ENCODE measurements around the gene LAMC3.

The LAMC3 gene

GRCh38 chr9:131008909-131009618, at the start of gene LAMC3:
Gene LAMC3 (plus strand): TSS chr9:131009174. CDS start chr9:131009215, 41 bp downstream.
- no peak for TF ChIP-seq ZNF274 (IDR thresholded peaks at IDR 0.05; ENCODE audit: low read depth, low read length)
- no peak within 1 kb of the TSS for H3K4me3 ChIP-seq (ENCODE audit: low read length)

DNA sequence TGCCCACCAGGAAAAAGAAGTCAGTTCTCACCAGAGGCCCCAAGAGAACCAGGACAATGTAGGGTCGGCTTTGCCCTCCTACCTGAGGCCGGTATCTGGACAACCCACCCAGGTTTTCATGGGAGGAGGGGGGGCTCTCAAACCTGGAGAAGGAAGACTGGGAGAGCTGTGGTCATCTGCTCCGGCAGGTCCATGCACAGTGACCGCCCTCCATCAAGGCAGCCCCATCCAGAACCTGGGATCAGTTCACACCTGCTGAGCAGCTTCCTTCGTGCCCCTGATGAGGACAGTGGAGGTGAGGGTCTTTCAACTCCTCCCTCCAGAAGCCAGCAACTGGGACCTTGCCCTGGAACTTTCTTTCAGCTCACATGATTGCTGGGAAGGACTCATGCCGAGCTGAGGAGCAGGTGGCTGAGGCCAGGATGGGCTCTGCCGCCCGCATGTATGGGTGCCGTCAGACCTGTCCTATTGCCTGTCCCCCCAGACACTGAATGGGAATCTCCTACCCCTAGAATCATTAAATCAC, 49.1 kb upstream of the LAMC3 start:
- H3K4me3 ChIP-seq (ENCODE audit: low read length) = no peak overlapping the region
- TF ChIP-seq ZNF274 (IDR thresholded peaks at IDR 0.05; ENCODE audit: low read depth, low read length) = no peak

GRCh38 chr9:130960522-130961378, 48.2 kb upstream of the LAMC3 start:
- H3K4me3 ChIP-seq (ENCODE audit: low read length) = no peak overlapping the region
- no peak for TF ChIP-seq ZNF274 (IDR thresholded peaks at IDR 0.05; ENCODE audit: low read depth, low read length)

GRCh38 chr9:130961511-130962300, 47.3 kb upstream of the LAMC3 start:
- TF ChIP-seq ZNF274 (IDR thresholded peaks at IDR 0.05; ENCODE audit: low read depth, low read length) = no peak
- no peak overlapping the region for H3K4me3 ChIP-seq (ENCODE audit: low read length)

- H3K4me3 ChIP-seq (ENCODE audit: low read length) = no peak overlapping the region
- TF ChIP-seq ZNF274 (IDR thresholded peaks at IDR 0.05; ENCODE audit: low read depth, low read length) = no peak
Observed at GRCh38 chr9:130962418-130963316, 46.3 kb upstream of the LAMC3 start.

DNA sequence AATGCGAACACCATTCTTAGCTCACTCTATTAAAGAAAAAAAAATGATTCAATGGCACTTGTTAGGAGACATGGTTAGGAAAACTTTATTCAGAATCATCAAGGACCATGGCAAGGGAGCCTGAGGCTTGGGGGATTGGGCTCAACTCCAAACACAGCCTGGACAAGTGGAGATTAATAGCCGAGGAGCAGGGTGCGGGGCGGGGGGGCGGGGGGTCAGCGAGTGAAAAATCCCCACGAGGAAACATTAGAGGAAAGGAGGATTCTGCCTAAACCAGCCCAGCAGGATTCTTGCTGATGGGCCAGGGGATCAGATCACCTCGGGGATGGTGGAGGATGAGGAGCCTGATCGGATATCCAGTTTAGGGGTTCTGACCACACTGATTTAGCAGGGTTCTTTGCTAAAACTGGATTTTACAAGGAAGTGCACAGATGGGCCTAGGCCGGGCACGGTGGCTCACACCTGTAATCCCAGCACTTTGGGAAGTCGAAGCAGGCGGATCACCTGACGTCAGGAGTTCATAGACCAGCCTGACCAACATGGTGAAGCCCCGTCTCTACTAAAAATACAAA, 45.6 kb upstream of the LAMC3 start:
- TF ChIP-seq ZNF274 (IDR thresholded peaks at IDR 0.05; ENCODE audit: low read depth, low read length) = no peak
- no peak overlapping the region for H3K4me3 ChIP-seq (ENCODE audit: low read length)

DNA sequence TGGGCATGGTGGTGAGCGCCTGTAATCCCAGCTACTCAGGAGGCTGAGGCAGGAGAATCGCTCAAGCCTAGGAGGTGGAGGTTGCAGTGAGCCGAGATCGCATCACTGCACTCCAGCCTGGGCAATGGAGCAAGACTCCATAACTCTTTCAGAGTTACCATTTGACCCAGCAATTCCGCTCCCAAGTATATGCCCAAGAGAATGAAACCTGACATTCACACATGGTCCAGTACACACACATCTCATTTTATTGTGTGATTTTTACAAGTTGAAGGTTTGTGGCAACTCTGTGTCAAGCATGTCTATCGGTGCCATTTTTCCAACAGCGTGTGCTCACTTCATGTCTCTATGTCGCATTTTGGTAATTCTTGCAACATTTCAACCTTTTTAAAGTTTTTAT, 45.1 kb upstream of the LAMC3 start:
- no peak overlapping the region for H3K4me3 ChIP-seq (ENCODE audit: low read length)
- no peak for TF ChIP-seq ZNF274 (IDR thresholded peaks at IDR 0.05; ENCODE audit: low read depth, low read length)

DNA sequence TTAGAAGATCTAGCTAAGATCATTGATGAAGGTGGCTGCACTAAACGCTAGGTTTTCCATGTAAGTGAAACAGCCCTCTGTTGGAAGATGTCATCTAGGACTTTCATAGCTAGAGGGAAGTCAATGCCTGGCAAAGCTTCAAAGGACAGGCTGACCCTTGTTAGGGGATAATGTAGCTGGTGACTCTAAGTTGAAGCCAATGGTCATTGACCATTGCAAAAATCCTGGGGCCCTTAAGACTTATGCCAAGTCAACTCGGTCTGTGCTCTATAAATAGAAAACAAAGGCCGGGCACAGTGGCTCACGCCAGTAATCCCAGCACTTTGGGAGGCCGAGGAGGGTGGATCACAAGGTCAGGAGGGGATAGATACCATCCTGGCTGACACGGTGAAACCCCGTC, 43.3 kb upstream of the LAMC3 start:
- TF ChIP-seq ZNF274 (IDR thresholded peaks at IDR 0.05; ENCODE audit: low read depth, low read length) = no peak
- H3K4me3 ChIP-seq (ENCODE audit: low read length) = no peak overlapping the region

- TF ChIP-seq ZNF274 (IDR thresholded peaks at IDR 0.05; ENCODE audit: low read depth, low read length) = no peak
- no peak overlapping the region for H3K4me3 ChIP-seq (ENCODE audit: low read length)
Observed at GRCh38 chr9:130970052-130970451, 38.9 kb upstream of the LAMC3 start.

DNA sequence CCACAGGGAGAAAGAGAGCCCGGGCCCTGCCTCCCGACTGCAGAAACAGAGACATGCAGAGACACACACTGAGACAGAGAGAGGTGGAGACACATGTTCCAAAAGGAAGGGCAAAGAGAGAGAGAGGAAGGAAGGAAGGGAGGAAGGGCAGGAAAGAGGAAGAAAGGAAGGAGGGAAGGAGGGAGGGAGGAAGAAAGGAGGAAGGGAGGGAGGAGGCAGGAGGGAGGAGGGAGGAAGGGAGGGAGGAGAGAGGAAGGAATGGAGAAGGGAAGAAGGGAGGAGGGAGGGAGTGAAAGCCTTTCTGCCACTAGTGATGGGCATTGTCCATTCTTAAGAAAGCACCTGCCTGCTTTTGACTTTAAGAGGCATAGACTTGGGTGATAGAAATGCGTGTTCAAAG, 38.1 kb upstream of the LAMC3 start:
- TF ChIP-seq ZNF274 (IDR thresholded peaks at IDR 0.05; ENCODE audit: low read depth, low read length) = no peak
- no peak overlapping the region for H3K4me3 ChIP-seq (ENCODE audit: low read length)

- H3K4me3 ChIP-seq (ENCODE audit: low read length) = no peak overlapping the region
- TF ChIP-seq ZNF274 (IDR thresholded peaks at IDR 0.05; ENCODE audit: low read depth, low read length) = no peak
Observed at GRCh38 chr9:130971294-130971849, 37.6 kb upstream of the LAMC3 start.

DNA sequence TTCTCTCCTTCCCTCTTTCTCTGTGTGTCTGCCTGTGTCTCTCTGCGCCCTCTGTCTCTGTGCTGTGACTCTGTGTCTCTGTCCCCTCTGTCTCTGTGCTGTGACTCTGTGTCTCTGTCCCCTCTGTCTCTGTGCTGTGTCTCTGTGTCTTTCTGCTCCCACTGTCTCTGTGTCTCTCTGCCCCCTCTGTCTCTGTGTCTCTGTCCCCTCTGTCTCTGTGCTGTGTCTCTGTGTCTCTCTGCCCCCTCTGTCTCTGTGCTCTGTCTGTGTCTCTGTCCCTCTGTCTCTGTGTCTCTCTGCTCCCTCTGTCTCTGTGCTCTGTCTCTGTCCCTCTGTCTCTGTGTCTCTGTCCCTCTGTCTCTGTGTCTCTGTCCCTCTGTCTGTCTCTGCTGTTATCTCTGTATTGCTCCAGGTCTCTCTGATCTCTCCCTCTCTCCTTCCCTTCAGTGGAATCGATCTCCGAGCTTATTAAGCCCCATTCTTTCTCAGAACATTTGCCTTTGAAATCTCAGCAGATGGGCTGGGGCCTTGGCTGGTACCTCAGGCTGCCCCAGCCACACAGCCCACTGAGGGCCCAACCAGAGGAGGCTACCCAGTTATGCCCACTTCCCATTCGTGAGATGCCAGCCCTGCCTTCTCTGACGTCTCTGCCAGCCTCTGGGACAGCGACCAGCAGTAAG, 36.6 kb upstream of the LAMC3 start:
- TF ChIP-seq ZNF274 (IDR thresholded peaks at IDR 0.05; ENCODE audit: low read depth, low read length) = no peak
- H3K4me3 ChIP-seq (ENCODE audit: low read length) = no peak overlapping the region
